Immature natural killer cell (primary cell): ENCODE results near the gene LRP10. TPM values are rescaled to one million over a fixed set of nuclear protein-coding genes. Genes with fewer than 3 reads are reported as not detected.

ENCODE experiments used
- DNase-seq, 3 donors: peaks; one replicate each; pipeline ENCODE4 v3.0.0; 2022; ENCODE audit warnings: mixed read lengths in 1 of 3
- H3K27ac Mint-ChIP-seq, 6 donors: one replicate each; pipeline ENCODE4 v1.8.0; 2020; ENCODE audit warnings: mixed read lengths in 6 of 6, mild to moderate bottlenecking in 5 of 6, inconsistent platforms in 4 of 6, moderate library complexity in 3 of 6
- H3K27me3 Mint-ChIP-seq, 3 donors: one replicate each; pipeline ENCODE4 v1.8.0; 2020 to 2021; ENCODE audit warnings: low read depth in 3 of 3, mild to moderate bottlenecking in 3 of 3, mixed read lengths in 3 of 3, moderate library complexity in 3 of 3, inconsistent platforms in 1 of 3
- H3K36me3 Mint-ChIP-seq, 3 donors: one replicate each; pipeline ENCODE4 v1.8.0; 2020; ENCODE audit warnings: mixed read lengths in 3 of 3, inconsistent platforms in 2 of 3, mild to moderate bottlenecking in 2 of 3
- H3K4me1 Mint-ChIP-seq, 2 donors: one replicate each; pipeline ENCODE4 v1.8.0; 2020; ENCODE audit warnings: inconsistent platforms in 2 of 2, mild to moderate bottlenecking in 2 of 2, mixed read lengths in 2 of 2, moderate library complexity in 1 of 2
- H3K4me3 Mint-ChIP-seq, 5 donors: one replicate each; pipeline ENCODE4 v1.8.0; 2020; ENCODE audit warnings: mild to moderate bottlenecking in 5 of 5, mixed read lengths in 5 of 5, inconsistent platforms in 3 of 5, moderate library complexity in 3 of 5
- H3K9me3 Mint-ChIP-seq, 6 donors: one replicate each; pipeline ENCODE4 v1.8.0; 2020; ENCODE audit warnings: mild to moderate bottlenecking in 6 of 6, mixed read lengths in 6 of 6, inconsistent platforms in 4 of 6, moderate library complexity in 3 of 6
- polyA plus RNA-seq, 3 donors: library from polyadenylated mRNA; unstranded; fragments of 300-500 nt; fragmentation: Illumina TruSeq; gene quantifications; one replicate each; pipeline ENCODE4 v1.2.3, GENCODE V29; 2021

Gene LRP10
- polyA plus RNA-seq, 3 donors from 2014 or later = 74.6 to 146 (median 136) TPM

DNA sequence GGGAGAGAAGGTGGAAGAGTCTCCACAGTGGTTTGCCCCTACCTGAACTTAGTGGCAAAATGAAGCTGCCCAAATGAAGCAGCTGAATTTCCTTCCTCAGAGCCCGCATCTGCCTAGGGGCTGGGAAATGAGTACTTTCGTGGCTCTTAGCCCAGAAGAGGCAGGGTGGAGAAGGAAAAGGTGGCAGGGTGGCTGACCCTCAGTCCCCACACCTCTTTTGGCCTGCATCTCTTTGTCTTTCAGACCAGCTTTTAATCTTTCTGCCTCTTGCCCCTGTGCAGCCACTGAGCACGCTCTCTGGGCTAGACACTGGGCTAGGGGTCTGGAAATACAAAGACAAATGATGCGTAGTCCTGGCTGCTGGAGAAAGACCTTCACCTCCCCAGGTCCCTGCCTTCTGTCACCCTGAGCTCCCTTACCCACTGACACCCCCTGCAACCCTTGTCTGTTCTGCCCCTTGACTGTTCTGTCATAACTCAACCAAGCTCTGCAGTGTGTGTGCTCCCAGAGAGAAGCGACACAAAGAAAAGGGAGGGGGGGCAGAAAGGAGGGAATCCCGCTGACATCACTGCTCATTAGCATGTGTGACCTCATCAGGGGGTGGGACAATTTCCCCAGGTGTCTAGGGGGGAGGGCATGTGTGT is 11.1 kb downstream of the LRP10 start:
- no peak for DNase-seq
- H3K27me3 Mint-ChIP-seq = peaks cover 6 to 18% (median 14%) of the 10 kb centered on the region in 3 donors
- peaks cover 7 to 16% (median 10%) of the 10 kb centered on the region in 3 donors for H3K36me3 Mint-ChIP-seq
- no peak overlapping the region for H3K4me3 Mint-ChIP-seq
- H3K4me1 Mint-ChIP-seq = peaks cover 30 to 36% of the 10 kb centered on the region in 2 donors
- peak overlapping the region in 1 of 6 donors; percentile 3 for H3K27ac Mint-ChIP-seq
- no peaks in the 10 kb centered on the region for H3K9me3 Mint-ChIP-seq

DNA sequence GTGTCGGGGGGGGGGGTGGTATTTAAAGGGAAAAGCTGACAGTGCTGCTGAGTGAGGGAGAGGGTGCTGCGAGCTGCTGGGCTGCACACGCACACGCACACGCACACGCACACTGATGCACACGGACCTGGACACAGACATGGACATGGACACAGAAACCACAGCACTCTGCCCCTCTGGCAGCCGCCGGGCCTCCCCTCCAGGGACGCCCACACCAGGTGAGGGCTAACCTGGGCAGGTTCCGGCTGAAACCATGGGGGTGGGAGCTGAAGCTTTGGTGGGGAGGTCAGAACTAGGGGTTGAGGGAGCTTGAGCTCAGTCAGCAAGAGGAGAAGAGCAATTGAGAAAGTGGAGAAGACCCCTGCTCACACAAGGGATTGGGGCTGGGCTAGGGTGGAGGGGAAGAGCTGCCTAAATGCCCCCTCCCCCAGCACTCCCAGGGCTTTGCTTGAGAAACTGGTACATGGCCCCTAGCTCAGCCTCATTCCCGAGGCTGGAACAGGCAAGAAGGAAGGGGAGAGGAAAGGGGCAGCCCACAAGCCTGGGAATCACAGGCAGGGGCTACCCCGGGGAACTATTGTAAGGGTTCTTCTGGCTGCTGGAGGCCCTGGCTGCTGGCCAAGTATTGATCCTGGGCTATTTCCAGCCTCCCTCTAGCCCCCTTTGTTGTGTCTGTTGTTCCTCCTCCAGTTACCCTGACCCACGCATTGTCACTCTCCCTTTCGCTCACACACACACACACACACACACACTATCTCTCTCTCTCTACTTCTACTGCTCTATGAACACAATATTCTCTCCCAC is 11.8 kb downstream of the LRP10 start, which contains the start of gene REM2:
REM2 (plus strand) TSS at position 50 of the 804 bp plus-strand sequence; CDS start at position 116, 66 bp downstream.
- Mint-ChIP-seq H3K27me3 (peaks cover 6 to 18% (median 14%) of the 10 kb centered on the region in 3 donors), H3K4me1 (peaks cover 37 to 40% of the 10 kb centered on the region in 2 donors), H3K36me3 (peaks cover 1 to 9% (median 4%) of the 10 kb centered on the region in 3 donors), H3K9me3 (no peaks in the 10 kb centered on the region), H3K4me3 (peak within 1 kb of the TSS in 1 of 5 donors; percentile 18), H3K27ac (peak within 1 kb of the TSS in 4 of 6 donors; percentile 3 to 79 (median 22))
- no peak for DNase-seq

DNA sequence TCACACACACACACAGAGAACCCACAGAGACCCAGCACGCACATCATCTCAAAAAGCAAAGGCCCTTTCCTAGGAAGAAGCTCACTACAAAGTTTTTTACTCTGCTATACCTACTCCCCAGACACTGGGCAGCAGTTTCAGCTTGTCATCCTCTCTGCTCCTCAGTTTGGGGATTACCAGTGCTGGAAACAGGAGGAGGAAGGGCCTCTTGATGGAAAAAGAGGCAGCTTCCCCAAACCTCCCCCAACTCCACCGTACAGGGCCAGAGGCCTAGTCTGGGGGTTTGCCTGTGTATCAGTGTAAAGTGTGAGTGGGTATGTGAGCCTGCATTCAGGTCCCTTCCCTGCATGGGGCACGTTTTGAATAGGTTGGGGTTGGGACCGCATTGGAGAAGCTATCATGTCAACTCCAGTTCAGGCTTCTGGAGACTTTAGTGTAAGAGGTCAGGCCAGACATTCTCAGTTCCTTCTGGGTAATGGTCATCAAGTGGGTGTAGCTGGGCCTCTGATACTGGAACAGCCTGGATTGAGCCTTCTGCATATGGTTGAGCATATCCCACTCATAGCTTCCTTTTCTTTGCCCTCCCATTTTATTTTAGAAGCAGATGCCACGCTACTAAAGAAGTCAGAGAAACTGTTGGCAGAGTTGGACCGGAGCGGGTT is 12.7 kb downstream of the LRP10 start:
- peaks cover 39 to 43% of the 10 kb centered on the region in 2 donors for H3K4me1 Mint-ChIP-seq
- H3K27ac Mint-ChIP-seq = peak overlapping the region in 3 of 6 donors; percentile 3 to 62 (median 26)
- no peak for DNase-seq

DNA sequence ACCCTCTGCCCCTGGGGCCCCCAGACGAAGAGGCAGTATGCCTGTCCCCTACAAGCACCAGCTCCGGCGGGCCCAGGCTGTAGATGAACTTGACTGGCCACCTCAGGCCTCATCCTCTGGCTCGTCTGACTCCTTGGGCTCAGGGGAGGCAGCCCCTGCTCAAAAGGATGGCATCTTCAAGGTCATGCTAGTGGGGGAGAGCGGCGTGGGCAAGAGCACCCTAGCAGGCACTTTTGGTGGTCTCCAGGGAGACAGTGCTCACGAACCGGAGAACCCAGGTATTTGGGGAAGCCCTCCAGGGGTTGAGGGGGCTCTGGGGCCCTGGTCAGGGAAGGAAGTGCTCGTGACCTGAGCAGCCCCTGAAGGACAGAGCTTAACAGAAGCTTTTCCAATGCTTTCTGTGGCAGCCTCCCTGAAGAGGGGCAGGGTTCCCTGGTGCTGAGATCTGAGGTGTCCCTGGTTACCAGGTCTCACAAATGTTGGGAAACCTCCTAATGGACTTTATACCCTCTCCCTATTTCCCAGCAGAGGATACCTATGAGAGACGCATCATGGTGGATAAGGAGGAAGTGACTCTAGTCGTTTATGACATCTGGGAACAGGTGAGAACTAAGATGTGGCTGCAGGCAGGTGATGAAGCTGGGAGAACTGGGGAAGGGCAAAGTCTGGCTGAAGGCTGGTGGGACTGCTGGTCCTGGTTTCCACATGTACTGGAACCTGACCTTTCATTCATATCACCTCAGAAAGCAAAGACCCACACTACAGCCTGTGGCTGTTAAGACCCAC is 13.4 kb downstream of the LRP10 start:
- H3K36me3 Mint-ChIP-seq = no peaks in the 10 kb centered on the region
- peak overlapping the region in 2 of 6 donors; percentile 62 to 73 for H3K27ac Mint-ChIP-seq
- peak overlapping the region; percentile 21 to 71 (median 29) for H3K4me3 Mint-ChIP-seq

More for the DNA sequence above, 12.7 kb downstream of the LRP10 start:
- peaks cover 0 to 5% (median 4%) of the 10 kb centered on the region in 3 donors for H3K36me3 Mint-ChIP-seq
- peak overlapping the region in 1 of 5 donors; percentile 14 for H3K4me3 Mint-ChIP-seq
- no peaks in the 10 kb centered on the region for H3K9me3 Mint-ChIP-seq
- peaks cover 6 to 15% (median 14%) of the 10 kb centered on the region in 3 donors for H3K27me3 Mint-ChIP-seq

DNA sequence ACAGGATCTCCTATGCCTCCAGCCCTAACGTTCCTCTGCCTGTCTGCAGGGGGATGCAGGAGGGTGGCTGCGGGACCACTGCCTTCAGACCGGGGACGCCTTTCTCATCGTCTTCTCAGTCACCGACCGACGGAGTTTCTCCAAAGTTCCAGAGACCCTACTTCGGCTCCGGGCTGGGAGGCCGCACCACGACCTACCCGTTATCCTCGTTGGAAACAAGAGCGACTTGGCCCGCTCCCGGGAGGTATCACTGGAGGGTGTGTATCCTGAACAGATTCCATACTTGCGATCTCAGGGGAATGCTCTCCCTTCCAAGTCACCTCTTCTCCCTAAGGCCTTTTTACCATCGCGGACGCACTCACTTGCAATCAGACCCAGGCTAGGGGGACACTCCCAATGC is 14.4 kb downstream of the LRP10 start:
- peaks cover 39 to 43% of the 10 kb centered on the region in 2 donors for H3K4me1 Mint-ChIP-seq
- peaks cover 10 to 15% (median 14%) of the 10 kb centered on the region in 3 donors for H3K27me3 Mint-ChIP-seq
- peak overlapping the region; percentile 24 to 87 (median 49) for H3K27ac Mint-ChIP-seq
- peak overlapping the region; percentile 71 to 90 (median 88) for H3K4me3 Mint-ChIP-seq
- DNase-seq = no peak
- peaks cover 0 to 5% (median 0%) of the 10 kb centered on the region in 3 donors for H3K36me3 Mint-ChIP-seq
- H3K9me3 Mint-ChIP-seq = no peaks in the 10 kb centered on the region

More for the DNA sequence above, 13.4 kb downstream of the LRP10 start:
- no peak for DNase-seq
- peaks cover 7 to 15% (median 14%) of the 10 kb centered on the region in 3 donors for H3K27me3 Mint-ChIP-seq
- H3K4me1 Mint-ChIP-seq = peaks cover 39 to 43% of the 10 kb centered on the region in 2 donors
- no peaks in the 10 kb centered on the region for H3K9me3 Mint-ChIP-seq

DNA sequence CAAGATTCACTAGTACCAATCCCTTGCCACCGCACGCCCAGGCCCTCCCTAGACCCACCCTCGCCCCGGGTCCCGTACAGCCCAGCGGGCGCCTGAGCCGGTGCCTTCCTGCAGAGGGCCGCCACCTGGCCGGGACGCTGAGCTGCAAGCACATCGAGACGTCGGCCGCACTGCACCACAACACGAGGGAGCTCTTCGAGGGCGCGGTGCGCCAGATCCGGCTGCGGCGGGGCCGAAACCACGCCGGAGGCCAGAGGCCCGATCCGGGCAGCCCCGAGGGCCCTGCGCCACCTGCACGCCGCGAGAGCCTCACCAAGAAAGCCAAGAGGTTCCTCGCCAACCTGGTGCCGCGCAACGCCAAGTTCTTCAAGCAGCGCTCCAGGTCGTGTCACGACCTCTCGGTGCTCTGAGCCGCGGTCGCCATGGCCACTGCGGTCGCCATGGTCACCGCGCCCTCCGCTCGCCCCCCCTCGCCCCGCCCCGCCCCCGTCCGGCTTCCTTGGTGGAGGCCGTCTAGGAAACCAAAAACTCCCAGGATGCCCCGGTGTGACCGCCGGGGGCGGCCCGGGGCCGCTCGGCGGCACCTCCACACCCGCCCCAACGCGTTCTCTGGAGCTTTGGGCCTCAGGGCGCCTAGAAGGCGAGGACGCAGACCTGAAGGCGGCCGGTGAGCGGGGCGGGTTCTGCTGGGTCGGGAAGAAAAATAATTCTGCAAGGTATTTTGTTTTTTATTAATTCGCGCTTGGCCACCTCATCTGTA is 15.1 kb downstream of the LRP10 start:
- DNase-seq = peak; percentile 83 to 86 (median 84)
- Mint-ChIP-seq H3K4me1 (peaks cover 39 to 40% of the 10 kb centered on the region in 2 donors), H3K9me3 (no peaks in the 10 kb centered on the region), H3K27me3 (peaks cover 10 to 15% (median 14%) of the 10 kb centered on the region in 3 donors), H3K36me3 (peaks cover 0 to 5% (median 0%) of the 10 kb centered on the region in 3 donors), H3K4me3 (peak overlapping the region; percentile 88 to 90 (median 89)), H3K27ac (peak overlapping the region; percentile 87 to 92 (median 88))

DNA sequence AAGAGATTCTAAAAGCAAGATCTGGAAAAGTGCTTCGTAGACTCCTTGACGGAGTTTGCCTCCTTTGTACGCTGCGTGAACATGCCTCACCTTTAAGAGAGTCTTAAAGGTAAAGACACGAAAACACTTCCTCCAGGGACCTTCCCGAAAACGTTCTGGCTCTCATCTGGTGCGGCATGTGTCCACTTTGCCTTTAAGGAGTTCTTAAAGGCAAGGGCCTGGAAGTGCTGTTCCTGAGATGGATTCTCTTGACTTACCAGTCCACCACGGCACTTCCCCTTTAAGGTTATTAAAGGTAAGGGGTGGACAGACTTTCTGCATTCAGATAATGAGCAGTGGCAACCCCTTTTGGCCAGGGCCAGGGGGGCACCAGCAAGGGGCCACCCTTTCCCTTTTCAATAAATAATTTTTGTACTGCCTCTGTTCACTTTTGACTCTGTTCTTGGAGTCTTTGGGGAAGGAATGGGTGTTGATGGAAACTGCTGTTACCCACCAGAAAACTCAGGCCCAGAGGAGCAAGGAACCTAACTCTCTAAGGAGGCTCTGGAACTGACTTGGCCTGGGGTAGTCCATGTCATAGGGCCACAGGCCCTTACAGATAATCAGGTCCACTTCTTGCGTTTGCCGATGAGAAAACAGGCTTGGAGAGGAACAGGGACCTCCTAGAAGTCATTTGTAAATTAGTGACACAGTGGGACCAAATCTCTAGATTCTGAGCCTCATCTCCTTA is 15.9 kb downstream of the LRP10 start:
- H3K4me3 Mint-ChIP-seq = peak overlapping the region; percentile 88 to 90 (median 89)
- H3K27ac Mint-ChIP-seq = peak overlapping the region; percentile 87 to 92 (median 88)
- H3K9me3 Mint-ChIP-seq = no peaks in the 10 kb centered on the region
- peaks cover 7 to 15% (median 14%) of the 10 kb centered on the region in 3 donors for H3K27me3 Mint-ChIP-seq
- H3K4me1 Mint-ChIP-seq = peaks cover 35 to 39% of the 10 kb centered on the region in 2 donors
- no peak for DNase-seq
- H3K36me3 Mint-ChIP-seq = peaks cover 0 to 5% (median 3%) of the 10 kb centered on the region in 3 donors

DNA sequence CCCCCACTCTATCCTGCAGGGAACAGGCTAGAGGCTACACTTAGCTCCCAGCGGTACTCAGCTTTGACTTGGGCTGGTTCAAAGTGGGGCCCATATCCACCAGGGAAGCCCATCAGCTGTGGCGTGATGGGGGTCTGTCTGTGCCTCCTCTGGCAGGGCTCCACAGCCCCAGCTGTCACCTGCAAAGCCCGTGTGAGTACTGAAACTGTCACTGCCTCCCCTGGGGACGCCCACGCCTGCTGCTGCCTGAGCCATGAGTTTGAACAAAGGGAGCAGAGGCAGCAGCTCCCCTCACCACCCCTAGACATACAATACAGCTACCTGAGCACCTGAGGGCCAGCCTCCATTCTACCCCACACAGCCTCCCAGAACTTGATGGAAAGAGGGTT is 16.4 kb downstream of the LRP10 start:
- DNase-seq = no peak
- Mint-ChIP-seq H3K4me3 (peak overlapping the region in 4 of 5 donors; percentile 24 to 90 (median 88)), H3K27me3 (peaks cover 7 to 15% (median 14%) of the 10 kb centered on the region in 3 donors), H3K9me3 (no peaks in the 10 kb centered on the region), H3K4me1 (peaks cover 35 to 39% of the 10 kb centered on the region in 2 donors), H3K36me3 (peaks cover under 1 to 5% (median 4%) of the 10 kb centered on the region in 3 donors), H3K27ac (peak overlapping the region; percentile 87 to 92 (median 88))

DNA sequence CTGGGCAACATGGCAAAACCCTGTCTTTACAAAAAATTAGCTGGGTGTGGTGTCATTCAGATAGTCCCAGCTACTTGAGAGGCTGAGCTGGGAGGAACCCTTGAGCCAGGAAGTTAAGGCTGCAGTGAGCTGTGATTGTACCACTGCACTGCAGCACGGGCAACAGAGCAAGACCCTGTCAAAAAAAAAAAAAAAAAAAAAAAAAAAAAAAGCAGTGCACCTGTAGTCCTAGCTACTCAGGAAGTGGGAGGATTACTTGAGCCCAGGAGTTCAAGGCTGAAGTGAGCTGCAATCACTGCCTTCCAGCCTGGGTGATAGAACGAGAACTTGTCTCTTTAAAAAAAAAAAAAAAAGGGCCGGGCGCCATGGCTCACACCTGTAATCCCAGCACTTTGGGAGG is 17.1 kb downstream of the LRP10 start:
- Mint-ChIP-seq H3K36me3 (peaks cover 6 to 11% (median 8%) of the 10 kb centered on the region in 3 donors), H3K9me3 (no peaks in the 10 kb centered on the region), H3K4me1 (peaks cover 32 to 35% of the 10 kb centered on the region in 2 donors), H3K4me3 (no peak overlapping the region), H3K27me3 (peaks cover 7 to 15% (median 14%) of the 10 kb centered on the region in 3 donors), H3K27ac (peak overlapping the region in 1 of 6 donors; percentile 40)
- no peak for DNase-seq

DNA sequence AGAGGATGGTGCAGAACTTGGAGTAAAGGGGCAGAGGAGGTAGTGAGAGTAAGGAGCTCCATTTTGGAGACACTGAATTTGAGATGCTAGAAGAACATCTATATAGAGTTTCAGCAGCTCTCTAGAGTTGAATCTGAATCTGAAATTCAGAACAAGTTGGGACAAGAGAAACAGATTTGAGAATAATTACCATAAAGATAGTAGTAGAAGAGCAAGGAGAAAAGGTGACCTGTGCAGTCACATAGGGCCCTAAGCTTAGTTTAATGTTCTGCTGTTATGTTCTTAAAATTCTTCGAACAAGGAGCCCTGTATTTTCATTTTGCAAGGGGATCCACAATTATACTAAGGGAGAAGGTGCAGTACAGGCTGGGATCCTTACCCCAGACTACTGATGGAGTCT is 18.9 kb downstream of the LRP10 start:
- peak overlapping the region in 2 of 6 donors; percentile 32 to 53 for H3K27ac Mint-ChIP-seq
- H3K4me3 Mint-ChIP-seq = no peak overlapping the region
- no peak for DNase-seq
- peaks cover 6 to 13% (median 11%) of the 10 kb centered on the region in 3 donors for H3K36me3 Mint-ChIP-seq
- H3K4me1 Mint-ChIP-seq = peaks cover 26 to 28% of the 10 kb centered on the region in 2 donors
- peaks cover 7 to 15% (median 10%) of the 10 kb centered on the region in 3 donors for H3K27me3 Mint-ChIP-seq
- no peaks in the 10 kb centered on the region for H3K9me3 Mint-ChIP-seq

DNA sequence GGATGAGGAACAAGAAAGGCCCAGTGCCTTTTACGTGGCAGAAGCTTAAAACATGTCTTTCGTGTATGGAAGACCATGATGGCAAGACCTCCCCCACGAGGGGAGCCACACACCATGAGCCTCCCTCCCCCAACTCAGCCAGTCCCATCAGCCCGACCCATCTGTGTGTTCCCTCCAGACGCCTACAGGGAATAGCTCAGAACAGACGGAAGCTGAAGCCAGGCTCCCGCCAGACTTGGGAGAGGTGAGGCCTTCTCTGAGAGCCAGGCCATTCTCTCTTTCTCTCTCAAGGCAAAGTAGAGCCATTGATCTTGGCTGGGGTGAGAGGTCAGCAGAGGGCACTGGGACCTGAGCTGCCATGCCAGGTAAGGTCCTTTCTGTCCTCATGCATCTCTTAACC is 20.9 kb downstream of the LRP10 start:
- no peak overlapping the region for H3K4me3 Mint-ChIP-seq
- H3K27me3 Mint-ChIP-seq = peaks cover under 1 to 4% (median 2%) of the 10 kb centered on the region in 3 donors
- peaks cover 11% of the 10 kb centered on the region in 2 donors for H3K4me1 Mint-ChIP-seq
- no peaks in the 10 kb centered on the region for H3K9me3 Mint-ChIP-seq
- DNase-seq = no peak
- H3K36me3 Mint-ChIP-seq = peaks cover 6 to 17% (median 11%) of the 10 kb centered on the region in 3 donors
- H3K27ac Mint-ChIP-seq = no peak overlapping the region
